ENCODE results near the gene MST1R.

Gene MST1R

DNA sequence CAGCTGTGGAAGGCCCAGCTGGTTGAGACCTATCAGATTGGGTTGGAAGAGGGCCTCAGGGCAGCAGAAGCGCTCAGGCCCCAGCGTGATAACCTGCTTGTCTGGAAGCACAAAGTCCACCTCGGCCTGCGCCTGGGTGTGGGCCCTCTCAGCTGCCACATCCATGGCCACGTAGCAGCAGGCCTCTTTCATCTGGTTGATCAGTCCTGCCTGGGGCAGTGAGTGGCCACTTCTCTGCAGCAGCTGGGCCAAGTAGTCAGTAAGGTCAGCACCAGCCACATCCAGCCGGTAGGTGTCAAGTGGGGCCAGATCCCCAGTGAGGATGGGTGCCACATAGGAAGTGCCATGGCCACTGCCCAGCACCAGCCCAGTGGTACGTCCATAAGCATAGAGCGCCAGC, 30.1 kb downstream of the MST1R start:
- DNase-seq = no peak

DNA sequence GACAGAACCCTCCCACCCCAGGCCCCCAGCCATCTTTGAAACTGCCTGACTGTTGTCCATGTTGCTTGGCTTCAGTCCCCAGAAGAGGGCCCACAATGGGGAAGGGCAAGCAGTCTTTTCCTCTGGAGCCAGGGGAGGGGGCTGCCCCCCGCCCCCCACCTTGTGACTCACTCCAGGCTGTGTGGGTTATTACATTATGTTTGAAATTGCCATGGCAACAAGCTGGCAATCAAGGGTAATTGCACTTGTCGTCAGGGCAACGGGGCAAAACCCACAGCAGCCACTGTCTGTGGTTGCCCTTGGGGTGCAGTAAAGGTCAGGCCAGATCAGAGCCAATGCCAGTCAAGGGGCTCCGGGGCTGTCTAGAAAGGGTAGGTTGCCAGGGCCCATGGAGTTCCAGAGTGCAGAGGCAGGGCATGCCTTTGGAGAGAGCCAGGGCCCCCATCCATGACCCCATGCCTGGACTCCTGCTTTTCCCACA, 30.8 kb downstream of the MST1R start:
- DNase-seq = no peak

DNA sequence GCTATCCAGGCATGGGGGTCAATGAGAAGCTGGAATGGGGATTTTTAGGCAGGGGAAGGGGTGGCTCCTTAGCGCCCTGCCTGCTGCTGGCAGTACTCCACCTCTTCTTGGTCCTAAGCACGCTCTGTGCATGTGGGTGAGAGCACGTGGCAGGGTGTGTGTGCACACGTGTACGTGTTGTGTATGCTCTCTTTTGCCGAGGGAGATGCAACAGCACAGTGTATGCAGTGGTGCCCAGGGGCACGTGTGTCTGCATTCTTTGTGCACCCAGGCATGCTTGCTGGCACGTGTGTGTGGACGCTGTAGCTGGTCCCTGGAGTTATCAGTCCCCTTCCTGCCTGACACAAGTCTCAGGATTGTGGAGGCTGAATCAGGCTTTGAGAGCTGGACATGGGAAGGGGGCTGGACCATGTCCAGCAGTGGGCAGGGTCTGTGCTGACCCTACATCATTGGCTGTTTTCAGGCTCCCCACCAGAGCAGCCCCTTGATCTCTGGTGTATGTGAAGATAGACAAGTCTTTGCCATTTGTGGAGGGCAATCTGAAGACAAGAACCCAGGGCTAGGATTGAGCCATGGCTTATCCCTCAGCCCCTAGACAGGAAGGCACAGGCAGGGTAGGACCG, 32.0 kb downstream of the MST1R start:
- DNase-seq = no peak

DNA sequence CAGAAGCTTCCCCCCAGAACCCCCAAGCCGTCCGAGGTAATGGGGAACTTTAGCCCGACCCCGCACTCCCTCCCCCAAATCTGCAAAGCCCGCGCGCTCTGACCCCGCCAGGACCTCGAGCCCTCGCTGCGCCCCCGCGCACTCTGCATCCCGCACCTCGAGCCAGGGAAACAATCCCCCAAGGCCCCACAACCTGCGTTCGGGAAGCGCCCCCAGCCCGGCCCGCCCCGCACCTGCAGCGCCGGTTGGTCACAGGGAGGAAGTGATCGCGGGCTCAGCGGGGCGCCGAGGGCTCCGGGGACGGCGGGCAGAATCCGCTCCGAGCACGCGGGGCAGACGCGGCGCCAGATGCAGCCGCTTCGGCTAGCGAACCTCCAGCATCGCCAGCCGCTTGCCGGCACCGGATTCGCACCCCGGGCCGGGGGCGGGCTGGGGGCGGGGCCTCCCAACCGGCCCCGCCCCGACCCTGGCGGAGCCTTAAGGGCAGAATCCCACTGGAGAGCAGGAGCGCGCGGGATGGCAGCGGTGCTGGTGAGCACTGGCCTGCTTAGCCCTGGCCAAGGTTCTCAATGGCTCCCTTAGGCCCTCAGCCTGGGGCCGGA, 34.0 kb downstream of the MST1R start, which contains the start of gene CAMKV:
Gene CAMKV (minus strand): TSS at position 382 of the 602 bp plus-strand sequence. CDS start 7,518 bp downstream, outside the sequence.
- DNase-seq = no peak

DNA sequence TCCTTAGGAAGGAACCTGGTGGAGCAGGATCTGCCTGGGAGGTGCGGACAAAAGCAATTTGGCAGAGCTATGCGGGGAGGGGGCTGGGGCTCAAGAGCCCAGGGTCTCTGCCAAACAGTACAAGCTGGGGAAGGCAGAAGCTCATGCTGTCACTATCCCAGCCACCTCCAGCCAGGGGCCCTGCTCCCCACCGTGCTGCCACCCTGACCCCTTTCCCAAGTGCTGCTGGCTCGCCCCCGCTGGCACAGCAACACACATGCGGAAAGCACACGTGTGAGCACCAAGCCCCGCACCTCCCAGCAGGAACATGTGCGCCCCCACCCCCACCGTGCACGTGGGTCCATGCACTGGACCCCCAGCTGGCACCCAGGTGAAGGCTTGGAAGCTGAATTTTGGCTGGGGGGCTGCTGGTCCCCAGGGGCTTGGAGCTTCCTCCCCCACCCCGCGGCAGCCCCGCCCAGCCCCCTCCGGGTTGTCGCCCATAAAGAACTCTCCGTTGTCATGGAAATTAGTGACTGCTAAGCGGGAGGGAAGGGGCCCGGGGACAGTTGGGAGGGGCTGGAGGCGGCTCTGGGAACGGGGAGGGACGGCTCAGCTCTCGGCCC, 34.7 kb downstream of the MST1R start:
- DNase-seq = no peak

DNA sequence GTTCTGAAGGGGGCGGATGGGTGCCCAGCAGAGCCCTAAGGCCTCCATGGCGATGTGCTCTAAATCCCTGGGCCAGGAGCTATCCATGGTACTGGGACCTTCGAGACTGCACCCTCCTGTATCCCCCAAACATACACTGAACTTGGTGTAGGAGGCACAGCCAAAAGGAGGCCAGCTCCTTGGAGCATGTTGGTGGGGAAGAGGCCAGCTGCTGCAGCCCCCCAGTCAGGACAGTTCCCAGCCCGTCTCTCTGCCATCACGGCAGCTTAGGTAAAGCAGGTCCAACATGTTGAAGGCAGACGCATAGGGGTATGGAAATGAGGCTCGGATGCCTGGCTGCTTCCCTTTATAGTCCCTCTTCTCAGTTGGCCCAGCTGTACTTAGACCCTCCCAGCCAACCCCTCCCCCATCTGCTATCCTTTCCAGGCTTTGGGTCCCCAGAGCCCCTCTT, 35.8 kb downstream of the MST1R start:
- no peak for DNase-seq

DNA sequence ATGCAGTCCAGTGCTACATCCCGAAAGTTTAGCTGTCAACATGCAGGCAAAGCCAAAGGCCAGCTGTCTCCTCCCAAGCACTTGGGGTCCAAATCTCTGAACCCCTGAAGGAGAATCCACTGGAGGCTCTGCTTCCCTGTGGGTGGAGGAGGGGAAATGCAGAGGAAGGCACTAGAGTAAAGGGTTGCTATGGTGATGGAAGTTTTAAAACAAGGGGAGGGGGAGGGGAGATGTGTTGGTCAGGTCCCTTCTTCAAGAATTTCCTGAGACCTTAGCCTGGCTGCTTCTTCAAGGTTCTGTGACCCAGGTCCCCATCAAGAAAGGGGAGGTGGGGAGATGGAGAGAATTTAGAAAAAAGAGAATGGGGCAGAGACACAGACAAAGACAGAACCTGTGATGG, 36.3 kb downstream of the MST1R start:
- no peak for DNase-seq

DNA sequence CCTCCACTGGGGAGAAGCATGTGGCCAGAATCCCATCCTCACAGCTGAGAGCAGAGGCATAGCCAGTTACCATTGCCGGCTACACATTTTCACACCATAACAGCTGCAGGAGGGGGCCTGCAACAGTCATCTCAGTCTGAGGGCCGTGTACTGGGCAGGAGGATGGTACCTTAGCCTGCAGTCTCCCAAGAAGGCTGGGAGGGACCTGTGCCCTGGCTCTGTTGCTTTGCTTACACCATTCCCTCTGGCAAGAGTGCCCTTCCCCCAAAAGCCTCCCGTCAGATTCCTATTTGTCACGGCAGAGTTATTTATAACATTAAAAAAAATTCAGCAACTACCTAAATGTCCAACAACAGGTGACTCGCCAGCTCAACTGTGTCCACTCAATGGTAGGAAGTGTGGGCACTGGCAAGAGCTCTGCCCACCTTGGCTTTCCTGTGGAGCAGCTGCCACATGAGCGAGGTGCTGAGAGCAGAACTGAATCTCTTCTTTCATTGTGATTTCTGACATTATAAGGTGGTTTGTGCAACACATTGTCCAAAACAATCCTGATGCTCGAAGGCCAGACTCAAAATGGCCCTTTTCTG, 38.4 kb downstream of the MST1R start:
- no peak for DNase-seq

DNA sequence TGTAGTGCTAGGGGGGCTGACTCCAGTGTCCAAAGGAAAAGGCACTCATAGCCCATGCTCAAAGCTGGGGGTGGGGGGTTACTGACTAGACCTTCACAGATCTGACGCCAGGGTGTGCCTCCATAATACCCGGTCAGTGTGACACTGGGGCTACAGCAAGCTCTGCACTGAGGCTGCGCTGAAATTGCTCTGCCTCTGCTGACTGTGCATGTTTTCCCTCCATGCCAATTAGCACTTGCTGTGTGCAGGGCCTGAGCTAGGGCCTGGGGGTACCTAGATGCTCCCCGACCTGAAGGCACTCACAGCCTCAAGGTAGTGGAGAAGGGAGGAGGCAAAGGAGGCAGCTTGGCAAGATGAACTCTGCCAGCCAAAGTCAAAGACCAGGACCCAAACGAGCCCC, 39.2 kb downstream of the MST1R start:
- DNase-seq = no peak

DNA sequence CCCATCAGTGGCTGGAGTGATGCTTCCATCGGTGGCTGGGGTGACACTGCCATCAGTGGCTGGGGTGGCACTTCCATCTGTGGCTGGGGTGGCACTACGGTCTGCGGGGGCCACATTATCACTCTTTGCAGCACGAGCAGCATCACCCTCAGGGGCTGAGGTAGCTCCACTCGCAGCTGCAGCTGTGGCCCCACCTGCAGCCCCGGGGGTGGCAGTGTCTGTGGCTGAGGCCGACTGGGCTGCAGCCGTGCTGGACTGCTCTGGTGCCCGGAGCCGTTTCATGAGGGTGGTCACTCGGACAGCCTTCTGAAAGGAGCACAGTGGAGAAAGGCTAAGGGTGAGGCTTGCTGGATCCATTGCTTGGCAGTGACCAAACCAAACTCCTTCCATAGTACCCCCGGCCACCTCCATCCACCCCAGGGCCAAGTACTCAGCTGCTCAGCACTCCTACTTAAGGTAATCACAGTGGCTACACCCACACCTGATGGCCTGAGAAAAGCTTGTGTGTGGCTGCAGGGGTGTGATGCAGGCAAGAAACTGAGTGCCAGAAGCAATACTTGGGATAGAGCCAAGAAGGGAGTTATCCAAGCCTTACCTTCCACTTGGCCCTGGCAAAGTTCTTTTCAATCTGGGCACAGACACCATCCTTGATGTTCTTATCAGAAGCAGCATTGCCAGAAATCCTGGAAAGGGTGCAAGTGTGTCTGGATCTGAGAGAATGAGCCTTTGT, 43.9 kb downstream of the MST1R start:
- DNase-seq = no peak

DNA sequence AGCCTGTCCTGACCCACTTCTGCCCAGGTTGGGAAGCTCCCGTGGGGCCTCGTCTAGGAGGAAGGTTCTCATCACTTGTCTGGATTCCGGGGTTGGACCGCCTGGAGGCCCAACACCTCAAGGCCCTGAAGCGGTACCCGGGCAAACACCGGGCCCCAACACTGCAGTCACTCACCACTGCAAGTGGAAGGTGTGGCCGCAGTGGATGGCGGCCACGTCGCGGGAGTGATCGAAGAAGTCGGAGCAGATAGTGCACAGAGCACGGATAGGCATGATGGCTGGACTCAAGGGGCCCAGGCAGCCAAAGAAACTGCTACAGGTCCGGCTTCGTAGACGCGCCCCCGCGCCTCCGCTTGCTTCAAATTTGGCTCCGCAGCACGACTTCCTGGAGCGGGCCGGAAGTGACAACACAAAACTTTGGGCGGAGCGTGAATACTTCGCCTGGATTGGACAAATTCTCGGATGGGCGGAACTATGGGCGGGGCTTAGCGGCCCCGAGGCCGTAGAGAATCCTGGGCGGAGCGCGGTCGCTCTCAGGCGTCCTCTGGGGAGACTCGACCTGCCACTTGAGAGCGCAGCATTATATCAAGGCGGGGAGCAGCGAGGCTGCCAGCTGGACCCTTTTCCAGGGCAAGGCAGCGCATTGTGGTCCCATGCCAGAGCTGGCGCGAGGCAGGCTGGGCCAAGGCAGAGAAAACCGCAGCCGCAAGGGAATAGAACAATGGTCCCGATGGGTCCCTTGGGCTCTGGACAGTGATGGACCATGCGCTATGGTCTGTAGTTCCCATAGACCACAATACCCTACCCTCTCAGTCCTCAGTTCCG, 47.3 kb downstream of the MST1R start, which contains the start of gene TRAIP:
Gene TRAIP (minus strand): TSS at position 384 of the 825 bp plus-strand sequence. CDS start 111 bp downstream, at position 273.
- DNase-seq = peak; percentile 71

DNA sequence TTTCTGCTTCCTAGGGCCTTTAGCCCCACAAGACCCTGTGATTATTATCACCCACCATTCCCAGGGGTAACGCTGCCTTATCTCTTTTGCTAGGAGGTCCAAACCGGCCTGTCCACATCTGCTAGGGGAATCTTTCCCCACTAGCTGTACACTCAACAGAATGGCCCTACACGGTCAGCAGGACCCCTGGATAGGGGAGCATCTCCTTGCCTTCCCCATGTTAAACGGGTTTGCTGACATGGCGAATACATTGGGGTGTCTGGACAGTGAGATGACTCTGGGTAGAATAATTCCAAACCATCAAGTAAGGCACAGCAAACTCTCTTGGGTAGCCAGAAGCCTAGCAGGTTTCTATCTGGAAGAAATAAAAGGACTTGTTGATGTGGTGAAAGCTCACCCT, 48.0 kb downstream of the MST1R start:
- no peak for DNase-seq

DNA sequence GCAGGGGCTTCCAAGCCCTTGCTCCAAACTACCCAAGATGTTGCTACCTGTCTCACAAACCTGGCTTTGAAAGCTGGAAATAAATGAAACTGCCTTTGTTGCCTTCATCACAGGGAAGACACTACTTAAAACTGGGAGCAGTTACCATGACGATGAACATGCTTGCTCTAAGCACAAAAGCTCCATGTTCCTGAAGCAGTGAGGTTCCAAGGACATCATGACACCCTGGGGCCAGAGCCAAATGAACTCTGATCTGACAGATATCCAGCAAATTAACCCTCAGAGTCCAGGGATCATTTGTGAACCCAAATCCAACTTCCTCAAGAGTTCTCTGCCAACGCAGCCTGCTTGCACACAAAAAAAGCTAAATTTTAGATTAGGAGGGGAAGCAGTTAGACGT, 58.0 kb downstream of the MST1R start:
- DNase-seq = no peak

DNA sequence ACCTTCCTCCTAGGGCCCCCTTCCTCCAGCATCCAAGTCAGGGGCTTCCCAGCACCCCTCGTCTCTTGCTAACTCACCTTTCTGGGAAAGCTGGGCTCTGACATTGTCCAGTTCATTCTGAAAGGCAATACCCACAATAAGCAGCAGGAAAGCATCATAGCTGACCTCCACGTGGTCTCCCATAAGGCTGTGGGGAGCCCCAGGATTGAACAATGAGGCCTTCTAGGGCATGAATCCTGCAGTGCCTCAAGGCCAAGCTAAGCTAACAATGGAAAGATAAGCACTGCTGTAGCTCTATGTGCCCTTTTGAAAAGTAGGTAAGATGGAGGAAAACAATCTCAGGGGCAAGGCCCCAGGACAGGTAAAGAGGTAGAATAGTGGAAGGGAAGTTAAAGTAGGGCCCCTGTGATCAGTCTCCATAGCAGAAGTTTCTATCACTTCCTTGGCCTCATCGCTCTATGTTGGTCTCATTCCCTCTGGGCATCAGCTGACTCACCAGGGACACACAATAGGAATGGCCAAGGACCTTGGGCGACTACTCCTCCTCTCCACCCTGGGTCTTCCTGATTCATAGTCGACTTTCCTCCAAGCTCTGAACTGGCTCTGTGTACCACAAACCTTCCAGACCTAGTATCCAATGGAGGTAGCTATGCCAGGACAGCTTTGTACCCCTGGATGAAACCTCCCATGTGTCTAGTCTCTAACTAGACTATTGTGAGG, 59.0 kb downstream of the MST1R start:
- no peak for DNase-seq

DNA sequence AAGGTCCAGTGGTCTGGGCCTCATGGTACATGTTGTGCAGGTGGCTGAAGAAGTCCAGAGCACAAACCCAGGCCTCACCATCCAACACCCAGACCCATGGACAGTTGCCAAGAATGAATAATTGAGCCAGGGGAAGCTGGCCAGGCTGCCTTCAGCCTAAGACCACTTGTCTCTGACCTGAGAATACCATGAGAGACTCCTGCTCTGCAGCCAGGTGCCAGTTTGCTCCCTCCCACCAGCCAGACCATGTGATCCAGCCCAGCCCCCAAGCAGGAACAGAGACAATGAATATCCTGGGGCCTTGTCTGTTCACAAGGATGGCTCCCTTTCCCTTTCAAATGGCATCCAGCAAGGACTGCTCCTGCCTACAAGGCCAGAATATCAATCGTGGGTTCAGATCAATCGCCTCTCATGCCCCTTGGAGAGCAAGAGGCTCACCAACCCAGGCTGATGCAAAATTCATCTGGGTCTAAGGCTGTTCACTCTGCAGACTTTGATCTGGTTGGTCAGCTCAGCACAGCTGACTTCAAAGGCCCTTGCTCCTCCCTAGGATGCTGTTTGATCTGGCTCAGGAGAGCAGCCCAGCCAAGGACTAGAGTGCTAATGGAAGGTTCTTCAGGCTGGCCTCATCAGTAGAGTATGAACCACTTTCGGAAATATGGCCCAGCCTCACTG, 60.7 kb downstream of the MST1R start:
- DNase-seq = no peak

DNA sequence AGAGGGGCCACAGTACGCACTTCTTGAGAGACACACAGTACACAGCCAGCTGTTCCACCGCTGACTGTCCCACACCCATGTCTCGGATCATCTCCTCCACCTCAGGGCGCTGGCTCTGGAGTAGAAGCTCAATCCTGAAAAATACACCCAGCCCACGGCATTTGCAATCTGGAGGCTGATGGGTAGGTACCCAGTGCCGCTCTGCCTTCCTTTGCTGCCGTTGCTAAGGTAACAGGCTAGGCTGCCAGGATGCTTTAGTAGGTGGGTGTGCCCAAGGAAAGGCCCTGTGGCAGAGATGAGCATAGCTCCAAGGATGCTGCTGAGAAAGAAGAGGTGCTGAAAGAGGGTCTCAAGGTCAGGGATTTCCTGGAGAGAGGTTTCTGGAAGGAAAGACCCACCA, 61.9 kb downstream of the MST1R start:
- no peak for DNase-seq

DNA sequence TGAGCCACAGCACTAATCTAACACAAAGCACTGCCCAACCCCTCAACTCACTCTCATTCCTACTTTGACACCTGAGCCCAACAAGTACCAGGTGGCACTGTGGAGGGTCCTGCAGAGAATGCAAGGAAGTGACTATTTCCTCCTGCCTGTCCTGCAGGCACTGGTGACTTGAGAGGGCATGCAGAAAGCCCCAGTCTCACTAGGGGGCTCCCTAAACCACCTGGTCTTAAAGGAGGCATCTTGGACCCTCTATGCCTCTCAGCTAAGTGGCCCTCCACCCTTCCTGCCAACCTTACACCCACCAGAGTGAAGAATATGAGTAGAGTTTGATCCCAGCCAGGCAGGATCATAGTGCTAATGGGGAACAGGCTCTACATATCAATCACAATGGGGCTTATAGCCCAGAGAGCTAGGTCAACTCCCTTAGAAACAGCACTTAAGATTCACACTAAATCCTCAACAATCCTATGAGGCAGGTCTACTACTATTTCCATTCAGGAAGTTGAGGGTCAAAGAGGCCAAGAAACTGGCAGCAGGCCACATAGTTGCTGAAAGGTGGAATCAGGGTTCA, 62.5 kb downstream of the MST1R start:
- no peak for DNase-seq

DNA sequence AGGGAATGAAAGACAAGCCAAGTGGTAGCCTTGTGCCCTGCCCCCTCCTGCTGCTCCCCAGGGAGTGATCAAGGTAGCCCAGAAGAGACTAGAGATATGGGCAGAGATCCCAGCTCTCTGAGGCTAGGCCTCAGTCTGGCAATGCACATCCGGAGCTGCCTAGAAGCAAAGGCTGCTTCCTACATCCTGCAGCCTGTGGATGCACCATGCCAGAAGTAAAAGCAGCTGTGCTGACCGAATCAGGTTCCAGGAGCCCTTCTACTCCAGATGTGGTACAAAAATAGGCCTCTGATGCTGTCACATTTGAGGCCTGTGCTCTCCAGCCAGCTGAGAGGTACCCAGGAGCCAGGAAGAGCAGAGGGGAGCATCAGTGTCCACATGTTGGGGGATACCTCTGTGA, 63.3 kb downstream of the MST1R start:
- DNase-seq = no peak

DNA sequence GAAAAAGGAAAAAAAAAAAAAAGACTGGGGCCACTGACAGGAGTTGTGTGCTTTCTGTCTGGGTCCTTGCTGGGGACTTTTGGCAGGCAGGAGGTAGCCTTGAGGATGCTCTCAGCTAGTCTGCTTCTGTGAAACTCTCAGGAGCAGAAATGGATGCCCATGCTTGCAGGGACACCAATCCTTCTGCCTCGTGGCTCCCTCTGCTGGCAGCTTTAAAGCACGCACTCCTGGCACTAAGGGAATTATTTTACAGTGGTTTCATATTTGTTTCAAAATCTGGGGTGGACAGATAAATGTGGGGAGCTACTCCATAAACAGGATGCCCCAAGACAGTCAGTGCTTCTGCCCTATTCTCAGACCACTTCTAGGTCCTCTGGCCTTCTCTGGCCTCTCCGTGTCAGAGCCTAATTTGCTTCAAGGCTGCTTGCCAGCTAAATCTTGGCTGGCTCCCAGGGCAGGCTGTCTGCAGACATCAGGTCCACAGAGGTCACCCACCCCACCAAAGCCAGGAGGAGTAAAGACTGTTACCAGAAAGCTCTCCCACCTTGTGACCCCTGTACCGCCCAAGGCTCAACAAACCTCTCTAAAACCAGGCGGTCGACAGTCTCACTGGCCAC, 64.4 kb downstream of the MST1R start:
- no peak for DNase-seq
